Measurements from ENCODE around the gene GTF2IRD1.
"Not testable (repeated sequence)": the region's sequence is repeated elsewhere in the genome, so short reads cannot be mapped to it uniquely, and the experiment has no call there.

The GTF2IRD1 gene

GRCh38 chr7:74470504-74470903 lies 16.8 kb downstream of the GTF2IRD1 start:
- DNase-seq, result no peak

GRCh38 chr7:74473116-74473515 lies 19.4 kb downstream of the GTF2IRD1 start:
- DNase-seq, result no peak

GRCh38 chr7:74474271-74474865 lies 20.7 kb downstream of the GTF2IRD1 start:
- DNase-seq, result no peak

GRCh38 chr7:74475243-74475986 lies 21.7 kb downstream of the GTF2IRD1 start:
- no peak for DNase-seq

- no peak for DNase-seq
Observed at GRCh38 chr7:74475987-74476350, 22.3 kb downstream of the GTF2IRD1 start.

GRCh38 chr7:74476626-74477025 lies 22.9 kb downstream of the GTF2IRD1 start:
- no peak for DNase-seq

GRCh38 chr7:74478671-74479065 lies 25.0 kb downstream of the GTF2IRD1 start:
- no peak for DNase-seq

- DNase-seq, result peak; percentile 88 to 89
Observed at GRCh38 chr7:74479066-74479781, 25.5 kb downstream of the GTF2IRD1 start.

GRCh38 chr7:74479961-74480829 lies 26.5 kb downstream of the GTF2IRD1 start:
- DNase-seq, result peak; percentile 76 to 92

GRCh38 chr7:74480861-74481417 lies 27.2 kb downstream of the GTF2IRD1 start:
- peak in 1 of 2 experiments; percentile 64 for DNase-seq

- DNase-seq, result no peak
Observed at GRCh38 chr7:74481458-74482196, 27.9 kb downstream of the GTF2IRD1 start.

- DNase-seq, result no peak
Observed at GRCh38 chr7:74482197-74482467, 28.4 kb downstream of the GTF2IRD1 start.

GRCh38 chr7:74482629-74483401 lies 29.1 kb downstream of the GTF2IRD1 start:
- no peak for DNase-seq

- DNase-seq, result no peak
Observed at GRCh38 chr7:74483402-74484336, 30.0 kb downstream of the GTF2IRD1 start.

GRCh38 chr7:74485611-74486010 lies 31.9 kb downstream of the GTF2IRD1 start:
- DNase-seq, result no peak

- not testable (repeated sequence) for DNase-seq
Observed at GRCh38 chr7:74488518-74489030, 34.9 kb downstream of the GTF2IRD1 start.

- DNase-seq, result no peak
Observed at GRCh38 chr7:74489997-74490945, 36.6 kb downstream of the GTF2IRD1 start.

GRCh38 chr7:74491490-74491889 lies 37.8 kb downstream of the GTF2IRD1 start:
- not testable (repeated sequence) for DNase-seq

GRCh38 chr7:74493295-74493694 lies 39.6 kb downstream of the GTF2IRD1 start:
- DNase-seq, result no peak

All from NCI-H526 (cell line).